K562 (cell line): ENCODE measurements around the gene CEP162. TPM values are rescaled to one million over a fixed set of nuclear protein-coding genes. Genes with fewer than 3 reads are reported as not detected.

Experiments
- ARID1B ChIP-seq: fragments of 450-650 bp; IDR thresholded peaks from 2 replicates; pipeline ENCODE4 v1.6.1; 2016; ENCODE audit warnings: antibody characterized with exemption, mild to moderate bottlenecking, inconsistent platforms
- CBFA2T3 ChIP-seq: fragments of 450-650 bp; IDR thresholded peaks from 2 replicates; pipeline ENCODE4 v1.6.1; 2017
- CBX1 ChIP-seq: sonication (generic); IDR thresholded peaks from 2 replicates; pipeline ENCODE4 v1.6.1; 2016; ENCODE audit warnings: antibody characterized with exemption, low read depth, mild to moderate bottlenecking
- DPF2 ChIP-seq: fragments of 450-650 bp; IDR thresholded peaks from 2 replicates; pipeline ENCODE4 v1.6.1; 2016
- E2F8 ChIP-seq: fragments of 450-650 bp; IDR thresholded peaks from 2 replicates; pipeline ENCODE4 v1.7.1; 2018; ENCODE audit warnings: mild to moderate bottlenecking, low read depth; ENCODE audit not compliant: partially characterized antibody
- EHMT2 ChIP-seq: fragments of 450-650 bp; IDR thresholded peaks from 2 replicates; pipeline ENCODE4 v1.6.1; 2018; ENCODE audit warnings: antibody characterized with exemption
- EP400 ChIP-seq: fragments of 450-650 bp; IDR thresholded peaks from 2 replicates; pipeline ENCODE4 v1.6.1; 2017; ENCODE audit warnings: antibody characterized with exemption, mild to moderate bottlenecking, moderate library complexity
- FOSL1 ChIP-seq: fragments of 200-800 bp; sonication (Bioruptor generic); conservative IDR thresholded peaks from 2 replicates; pipeline ENCODE4 v1.6.1; 2016; ENCODE audit warnings: missing genetic modification characterization, missing compliant biosample characterization
- HMBOX1 ChIP-seq: sonication (generic); IDR thresholded peaks from 2 replicates; pipeline ENCODE4 v1.6.1; 2016
- HMGXB4 ChIP-seq: sonication (generic); formaldehyde crosslinking; IDR thresholded peaks from 2 replicates; pipeline ENCODE4 v1.8.1; 2023; ENCODE audit warnings: mild to moderate bottlenecking, missing genetic modification reagents
- KAT2B ChIP-seq: IDR thresholded peaks from one replicate; pipeline ENCODE4 v1.6.1; 2012; ENCODE audit warnings: low read depth, mild to moderate bottlenecking, control low read depth, inconsistent platforms, low read length, moderate library complexity
- NUFIP1 ChIP-seq: fragments of 450-650 bp; IDR thresholded peaks from 2 replicates; pipeline ENCODE4 v1.6.1; 2018; ENCODE audit not compliant: partially characterized antibody
- SMAD4 ChIP-seq: fragments of 250-450 bp; sonication (Bioruptor Pico); conservative IDR thresholded peaks from 2 replicates; pipeline ENCODE4 v1.8.0; 2021; ENCODE audit warnings: inconsistent platforms, mild to moderate bottlenecking, moderate library complexity
- TAF15 ChIP-seq: fragments of 200-400 bp; formaldehyde crosslinking; IDR thresholded peaks from 2 replicates; pipeline ENCODE4 v1.6.1; 2017; ENCODE audit warnings: mild to moderate bottlenecking, low read depth, low read length, moderate library complexity
- TAF9B ChIP-seq: fragments of 450-650 bp; IDR thresholded peaks from 2 replicates; pipeline ENCODE4 v1.6.1; 2018; ENCODE audit warnings: mild to moderate bottlenecking; ENCODE audit not compliant: partially characterized antibody
- ZNF589 ChIP-seq: fragments of 200-800 bp; sonication (Bioruptor generic); IDR thresholded peaks from 2 replicates; pipeline ENCODE4 v1.6.1; 2016; ENCODE audit warnings: low read depth, missing genetic modification characterization, missing compliant biosample characterization
- polyA plus RNA-seq, 8 experiments: library from polyadenylated mRNA; depleted of rRNA in 4 of 8; stranded (reverse) in 5 of 8; unstranded in 3 of 8; fragments of >200 nt; fragmentation: Nextera tagmentation in 2 of 8; fragmentation: Illumina TruSeq in 1 of 8; extraction: Ambion mirVana in 2 of 8; extraction: Trizol in 1 of 8; gene quantifications; 2 replicates each; pipeline versions ENCODE4 v1.2.1 to v1.2.3, GENCODE V29; 2011 to 2014; ENCODE audit warnings: inconsistent platforms in 1 of 8, missing spikeins in 1 of 8
- total RNA-seq, 7 experiments: library from RNA; depleted of rRNA in 6 of 7; stranded (reverse); fragments of >200 nt in 6 of 7; fragmentation: Illumina TruSeq in 2 of 7; extraction: Trizol in 2 of 7; gene quantifications; 2 replicates each; pipeline versions ENCODE4 v1.2.1 to v1.2.3, GENCODE V29; 2011 to 2021; ENCODE audit warnings: low replicate concordance in 1 of 7

Gene CEP162
- total and polyA plus RNA-seq, 9 of the 15 experiments (the other 6 are each of a cell fraction or from before 2014, with no cell fraction given), result 3.9 to 8.6 (median 6.7) TPM

GRCh38 chr6:84081222-84081621 lies 146.2 kb downstream of the CEP162 start (continued):
- TF ChIP-seq E2F8 (no peak), TAF15 (no peak), KAT2B (no peak), TAF9B (no peak), DPF2 (no peak), SMAD4 (CRISPR knock-in tag) (0 out of 2 replicates have a peak, but pooled peaks have one; percentile 15), CBFA2T3 (peak; percentile 61), ARID1B (0 out of 2 replicates have a peak, but pooled peaks have one; percentile 18), EP400 (no peak), EHMT2 (no peak), CBX1 (no peak), FOSL1 (peak; percentile 40), NUFIP1 (no peak), ZNF589 (CRISPR knock-in tag) (no peak), HMGXB4 (CRISPR knock-in tag) (no peak), HMBOX1 (no peak)
- TF ChIP-seq, all 486 proteins: peak for 7
